CD4-positive, alpha-beta T cell treated with Interleukin-2 at 100 ng/mL for 4 hours (primary cell): Measurements from ENCODE around the gene CHRM1.
"Not testable (repeated sequence)": the region's sequence is repeated elsewhere in the genome, so short reads cannot be mapped to it uniquely, and the experiment has no call there.

Experiments
- DNase-seq: peaks from one replicate; pipeline ENCODE4 v3.0.0-alpha.2; 2020; ENCODE audit warnings: low spot score

CHRM1 gene, protein sequence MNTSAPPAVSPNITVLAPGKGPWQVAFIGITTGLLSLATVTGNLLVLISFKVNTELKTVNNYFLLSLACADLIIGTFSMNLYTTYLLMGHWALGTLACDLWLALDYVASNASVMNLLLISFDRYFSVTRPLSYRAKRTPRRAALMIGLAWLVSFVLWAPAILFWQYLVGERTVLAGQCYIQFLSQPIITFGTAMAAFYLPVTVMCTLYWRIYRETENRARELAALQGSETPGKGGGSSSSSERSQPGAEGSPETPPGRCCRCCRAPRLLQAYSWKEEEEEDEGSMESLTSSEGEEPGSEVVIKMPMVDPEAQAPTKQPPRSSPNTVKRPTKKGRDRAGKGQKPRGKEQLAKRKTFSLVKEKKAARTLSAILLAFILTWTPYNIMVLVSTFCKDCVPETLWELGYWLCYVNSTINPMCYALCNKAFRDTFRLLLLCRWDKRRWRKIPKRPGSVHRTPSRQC

GRCh38 chr11:62921201-62921572 is at the start of gene CHRM1:
Gene CHRM1, minus strand, starts transcription at chr11:62921363. Its CDS starts 10,263 bp downstream, at chr11:62911100.
- DNase-seq: no peak

DNA sequence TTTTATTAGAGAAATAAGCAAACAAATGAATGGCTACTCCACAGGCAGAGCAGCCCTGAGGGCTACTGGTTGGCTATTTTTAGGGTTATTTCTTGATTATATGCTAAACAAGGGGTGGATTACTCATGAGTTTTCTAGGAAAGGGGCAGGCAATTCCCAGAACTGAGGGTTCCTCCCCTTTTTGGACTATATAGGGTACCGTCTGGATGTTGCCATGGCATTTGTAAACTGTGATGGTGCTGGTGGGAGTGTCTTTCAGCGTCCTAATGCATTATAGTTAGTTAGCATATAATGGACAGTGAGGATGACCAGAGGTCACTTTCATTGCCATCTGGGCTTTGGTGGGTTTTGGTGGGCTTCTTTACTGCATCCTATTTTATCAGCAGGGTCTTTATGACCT is 44.4 kb upstream of the CHRM1 start:
- no peak for DNase-seq

DNA sequence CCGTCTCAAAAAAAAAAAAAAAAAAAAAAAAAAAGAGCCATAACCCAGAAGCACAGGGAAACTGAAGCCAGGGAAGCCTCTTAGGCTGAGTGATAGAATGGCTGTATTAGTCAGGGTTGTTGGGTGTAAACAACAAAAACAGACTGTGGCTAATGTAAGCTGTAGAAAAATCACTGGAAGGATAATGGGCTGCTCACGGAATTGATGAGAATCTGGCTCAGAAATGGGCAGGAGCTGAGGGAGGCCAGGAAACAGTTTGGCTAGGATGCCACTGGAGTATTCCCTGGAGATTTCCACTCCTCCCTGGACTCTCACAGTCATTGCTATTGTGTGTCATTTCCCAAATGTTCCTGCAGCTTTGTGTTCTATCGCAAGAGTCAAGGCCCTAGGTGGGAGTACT is 41.2 kb upstream of the CHRM1 start:
- no peak for DNase-seq

DNA sequence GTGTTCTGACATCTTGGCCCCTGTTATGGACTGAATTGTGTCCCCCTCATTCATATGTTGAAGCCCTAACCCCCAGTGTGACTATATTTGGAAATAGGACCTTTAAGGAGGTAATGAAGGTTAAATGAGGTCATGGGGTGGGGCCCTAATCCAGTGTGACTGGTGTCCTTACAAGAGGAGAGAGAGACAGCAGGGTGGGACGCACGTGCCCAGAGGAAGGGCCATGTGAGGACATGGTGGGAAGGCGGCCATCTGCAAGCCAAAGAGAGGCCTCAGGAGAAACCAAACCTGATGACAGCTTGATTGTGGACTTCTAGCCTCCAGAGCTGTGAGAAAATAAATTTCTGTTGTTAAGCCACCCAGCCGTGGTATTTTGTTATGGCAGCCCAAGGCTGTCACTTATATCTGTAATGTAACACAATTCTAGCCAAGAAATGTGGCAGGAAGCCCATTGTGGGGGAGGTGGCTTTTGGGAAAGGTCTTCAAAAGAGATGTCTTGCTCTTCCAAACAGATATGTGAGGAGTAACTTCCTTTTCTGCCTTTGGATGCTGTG is 39.9 kb upstream of the CHRM1 start:
- DNase-seq: no peak

GRCh38 chr11:62959422-62959980 is 38.3 kb upstream of the CHRM1 start:
- no peak for DNase-seq

DNA sequence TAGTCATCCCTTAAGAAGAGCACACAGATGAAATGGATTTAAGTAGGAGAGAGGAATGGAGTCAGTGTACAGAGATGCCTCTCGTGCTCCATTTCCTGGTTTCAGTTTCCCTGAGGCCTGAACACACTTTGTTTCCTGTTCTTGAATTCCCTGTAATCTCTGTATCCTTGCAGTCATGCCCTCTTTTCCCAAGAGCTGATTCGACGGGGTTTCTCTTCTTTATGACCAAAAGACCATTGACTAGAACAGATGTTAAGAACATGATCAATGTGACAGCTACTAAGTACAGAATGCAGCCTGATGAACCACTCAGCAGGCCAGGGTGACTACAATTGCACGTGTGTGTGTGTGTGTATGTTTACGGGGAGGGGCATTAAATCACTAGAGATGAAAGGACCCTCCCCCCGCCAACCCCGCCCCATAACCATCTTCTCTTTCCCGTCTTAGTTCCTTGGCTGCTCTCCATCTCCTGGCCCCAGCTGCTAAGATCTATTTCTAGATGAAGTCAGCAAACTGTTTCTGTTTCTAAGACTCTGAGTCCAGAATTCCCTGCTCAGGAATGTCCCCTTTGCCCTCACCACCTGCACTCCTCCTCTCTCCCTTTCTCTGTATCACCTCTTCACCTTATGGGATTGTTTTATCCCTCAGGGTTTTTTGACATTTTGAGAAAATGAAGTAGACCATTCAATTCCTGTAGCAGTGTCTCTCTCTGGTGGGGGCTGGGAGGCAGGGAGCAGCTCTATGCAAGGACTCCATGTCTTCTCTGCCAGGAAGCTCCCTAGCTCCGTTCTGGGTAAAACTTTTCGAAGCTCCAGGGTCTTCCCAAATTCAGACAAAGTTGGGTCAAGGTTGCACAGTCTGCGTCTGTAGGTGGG is 37.6 kb upstream of the CHRM1 start:
- DNase-seq: no peak

DNA sequence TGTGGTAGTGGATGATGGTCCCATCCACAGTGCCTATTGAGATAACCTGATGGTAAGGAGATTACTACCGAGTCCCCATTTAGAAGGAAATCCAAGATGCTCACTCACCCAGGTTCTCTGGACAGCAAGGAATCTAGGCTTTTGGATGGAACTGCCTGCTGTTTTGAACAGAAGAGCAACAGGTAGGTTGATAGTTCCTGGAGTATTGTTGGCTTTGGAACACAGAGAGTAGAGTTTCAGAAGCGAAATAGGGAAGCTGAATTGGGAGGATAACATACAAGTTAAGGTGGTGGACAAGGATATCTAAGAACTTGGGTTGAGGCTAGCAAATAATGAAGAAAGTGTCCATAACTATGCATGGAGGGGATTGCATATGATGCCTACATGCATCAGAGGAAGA is 36.0 kb upstream of the CHRM1 start:
- no peak for DNase-seq

GRCh38 chr11:62954478-62954877 is 33.3 kb upstream of the CHRM1 start:
- DNase-seq: no peak

DNA sequence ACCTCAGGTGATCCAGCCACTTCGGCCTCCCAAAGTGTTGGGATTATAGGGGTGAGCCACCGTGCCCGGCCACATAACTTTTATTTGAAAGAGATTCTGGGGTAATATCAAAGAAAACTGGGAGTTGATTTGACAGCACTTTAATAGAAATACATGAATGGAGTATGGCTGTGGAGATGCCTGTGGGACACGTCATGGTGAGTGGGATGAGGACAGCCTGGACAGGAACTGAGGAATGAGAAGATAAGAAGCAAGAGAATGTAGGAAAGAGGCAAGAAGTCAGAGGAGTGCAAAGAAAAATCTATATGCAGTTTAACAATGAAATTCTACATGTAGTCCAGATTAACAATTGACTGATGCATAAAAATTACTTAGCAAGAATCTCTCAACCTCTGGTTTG is 32.6 kb upstream of the CHRM1 start:
- no peak for DNase-seq

- DNase-seq: no peak
These were observed 27.7 kb upstream of the CHRM1 start for GRCh38 chr11:62948765-62949320.

GRCh38 chr11:62945538-62945937 is 24.4 kb upstream of the CHRM1 start:
- DNase-seq: not testable (repeated sequence)

GRCh38 chr11:62937528-62937927 is 16.4 kb upstream of the CHRM1 start:
- DNase-seq: not testable (repeated sequence)

DNA sequence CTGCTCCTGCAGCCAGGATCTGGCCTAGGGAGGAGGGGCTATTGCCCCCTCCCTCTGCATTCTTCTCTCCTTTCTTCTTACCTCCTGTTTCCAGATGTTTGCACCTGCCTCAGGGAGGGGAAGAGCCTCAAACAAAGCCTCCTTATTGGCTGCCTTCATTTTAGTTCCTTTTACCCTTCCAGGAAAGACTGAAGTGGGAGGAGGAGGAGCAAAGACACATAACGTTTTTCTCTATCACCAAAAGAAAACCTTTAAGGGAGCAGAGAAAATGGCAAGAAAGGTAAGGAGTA is 13.3 kb upstream of the CHRM1 start:
- DNase-seq: no peak

DNA sequence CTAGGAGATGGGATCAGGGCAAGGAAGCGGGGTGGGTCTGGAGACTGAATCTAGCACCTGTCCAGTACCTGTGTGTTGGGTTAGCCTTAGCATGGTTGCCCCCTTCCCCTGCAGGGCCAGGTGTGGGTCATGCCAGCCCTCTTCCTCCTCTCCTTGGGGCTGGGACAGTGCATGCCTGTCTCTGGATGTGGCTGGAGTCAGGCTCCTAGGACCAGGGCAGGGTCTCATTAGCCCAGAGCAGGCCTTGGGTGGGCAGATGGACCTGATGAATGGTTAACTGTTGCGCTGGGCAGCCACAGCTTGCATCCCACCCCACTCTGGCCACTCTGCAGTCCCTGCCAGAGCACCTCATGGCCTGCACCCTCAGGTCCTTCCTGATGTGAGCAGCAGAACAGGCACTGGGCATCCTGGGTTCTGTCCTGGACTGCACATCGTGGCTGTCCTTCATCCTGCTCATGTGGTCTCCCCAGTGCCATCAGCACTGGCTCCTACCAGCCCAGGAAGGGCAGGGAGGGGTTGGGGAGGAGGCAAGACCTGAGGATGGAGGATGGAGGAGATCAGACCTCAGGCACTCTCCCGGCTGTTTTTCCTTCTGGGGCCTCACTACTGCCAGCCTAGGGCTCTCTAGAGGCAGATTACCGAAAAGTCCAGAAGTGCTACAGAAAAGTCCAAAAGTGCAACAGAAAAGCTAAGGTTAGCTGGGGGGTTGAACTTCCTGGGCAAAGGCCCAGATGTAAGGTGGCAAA is 12.8 kb upstream of the CHRM1 start:
- no peak for DNase-seq

DNA sequence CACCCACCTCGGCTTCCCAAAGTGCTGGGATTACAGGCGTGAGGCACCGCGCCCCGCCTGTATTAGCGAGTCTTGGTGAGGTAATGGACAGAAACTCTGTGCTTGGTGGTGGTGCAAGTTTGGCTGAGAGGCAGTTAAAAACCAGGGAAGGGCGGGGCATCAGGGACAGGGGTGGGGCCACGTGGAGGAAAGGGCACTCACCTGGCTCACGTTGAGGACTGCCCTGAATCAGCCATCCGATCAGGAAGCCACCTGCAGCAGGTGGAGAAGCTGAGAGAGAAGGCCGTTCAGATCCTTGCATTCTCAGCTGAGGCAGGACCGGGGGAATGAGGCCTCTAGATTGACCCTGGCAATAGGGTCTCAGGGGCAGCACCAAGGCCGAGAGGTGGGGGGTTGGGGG is 12.1 kb upstream of the CHRM1 start:
- no peak for DNase-seq

GRCh38 chr11:62931499-62932278 is 10.5 kb upstream of the CHRM1 start:
- DNase-seq: no peak

DNA sequence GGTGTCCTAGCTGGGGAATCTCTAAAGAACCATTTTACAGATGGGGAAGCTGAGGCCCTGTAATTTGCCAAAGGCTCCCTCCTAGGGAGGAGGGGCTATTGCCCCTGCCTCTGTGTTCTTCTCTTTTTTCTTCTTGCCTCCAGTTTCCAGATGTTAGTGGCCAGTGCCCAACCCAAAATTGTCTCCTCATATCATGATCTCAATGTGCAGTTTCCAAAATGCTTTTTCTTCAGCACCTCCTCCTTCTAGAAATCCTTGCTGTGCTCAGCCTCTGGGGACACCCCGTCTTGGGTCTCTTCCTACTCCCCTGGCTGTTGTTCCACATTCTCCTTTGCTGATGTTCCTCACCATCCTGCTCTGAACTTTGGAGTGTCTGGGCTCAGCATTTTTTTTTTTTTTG is 9.5 kb upstream of the CHRM1 start:
- DNase-seq: no peak

DNA sequence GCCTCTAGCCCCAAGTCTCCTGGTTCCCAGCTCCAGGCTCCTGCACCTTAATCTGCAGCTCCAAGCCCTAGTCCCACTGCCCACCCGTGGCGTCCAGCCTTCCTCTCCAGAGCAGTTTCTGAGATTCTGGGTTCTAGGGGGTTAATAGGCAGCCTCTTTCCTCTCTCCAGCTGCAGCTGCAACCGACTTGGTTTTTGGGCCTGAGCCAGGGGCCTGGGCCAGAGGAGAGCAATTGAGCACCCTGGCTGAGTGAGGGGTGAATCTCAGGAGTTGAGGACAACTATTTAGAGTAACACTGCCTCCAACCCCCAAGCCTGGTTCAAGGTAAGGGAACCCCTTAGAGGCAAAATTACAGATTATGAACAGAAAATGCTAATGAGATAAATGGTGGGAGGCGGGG is 9.0 kb upstream of the CHRM1 start:
- DNase-seq: no peak

DNA sequence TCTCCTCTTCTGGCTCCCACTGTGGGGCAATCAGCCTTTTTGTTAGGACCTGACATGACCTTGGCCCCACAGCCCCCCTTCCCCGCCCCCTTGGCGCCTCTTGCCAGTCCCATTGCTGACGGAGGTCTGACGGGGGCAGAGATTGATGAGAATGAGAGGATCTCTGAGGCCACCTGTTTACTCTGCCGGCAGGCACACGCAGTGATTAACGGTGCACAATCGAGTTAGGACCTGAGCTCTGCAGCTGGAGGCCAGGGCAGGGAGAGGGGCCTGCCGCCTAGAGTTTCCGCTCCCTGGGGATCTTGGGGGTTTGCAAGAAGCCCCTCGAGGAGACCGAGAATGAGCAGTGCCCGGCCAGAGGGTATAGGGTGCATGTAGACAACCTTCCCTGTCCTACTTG is 6.8 kb upstream of the CHRM1 start:
- DNase-seq: no peak

GRCh38 chr11:62926680-62927455 is 5.7 kb upstream of the CHRM1 start:
- DNase-seq: no peak
